Transverse colon (tissue), 4 donors: Measurements from ENCODE around the gene SRSF11. TPM values are rescaled to one million over a fixed set of nuclear protein-coding genes. Genes with fewer than 3 reads are reported as not detected.
A peak's percentile ranks its signal among the peaks of the same experiment; 100 is the strongest.

Experiments
- DNase-seq: peaks from one replicate; pipeline ENCODE4 v3.0.0-alpha.2; 2019
- H3K27ac ChIP-seq, 4 donors: fragments of 200-600 bp; sonication (generic); 2 replicates each; pipeline ENCODE4 v1.5.1; 2016 to 2018; ENCODE audit warnings: inconsistent platforms in 4 of 4
- H3K27me3 ChIP-seq: fragments of 200-600 bp; sonication (generic); 2 replicates; pipeline ENCODE4 v1.5.1; 2017; ENCODE audit warnings: inconsistent platforms
- H3K36me3 ChIP-seq, 4 donors: fragments of 200-600 bp; sonication (generic); 2 replicates each; pipeline ENCODE4 v1.5.1; 2017 to 2019; ENCODE audit warnings: inconsistent platforms in 4 of 4
- H3K4me1 ChIP-seq, 4 donors: fragments of 200-600 bp; sonication (generic); 2 replicates each; pipeline ENCODE4 v1.5.1; 2017 to 2020; ENCODE audit warnings: inconsistent platforms in 4 of 4
- H3K4me3 ChIP-seq, 4 donors: fragments of 200-600 bp; sonication (generic); 1 replicate in 1 of 4; 2 replicates in 3 of 4; pipeline versions ENCODE4 v1.5.1 to v1.6.1; 2017 to 2019; ENCODE audit warnings: inconsistent platforms in 4 of 4
- H3K9me3 ChIP-seq, 2 donors: fragments of 200-600 bp; sonication (generic); 2 replicates each; pipeline ENCODE4 v1.5.1; 2017 to 2019; ENCODE audit warnings: inconsistent platforms in 2 of 2
- CTCF ChIP-seq, 5 experiments: fragments of 200-600 bp in 3 of 5; fragments of 450-650 bp in 2 of 5; sonication (generic) in 3 of 5; IDR thresholded peaks; 1 replicate in 2 of 5; 2 replicates in 3 of 5; pipeline ENCODE4 v1.5.1; 2016 to 2017; ENCODE audit warnings: antibody characterized with exemption in 5 of 5, inconsistent platforms in 3 of 5, mild to moderate bottlenecking in 2 of 5, moderate library complexity in 1 of 5
- EP300 ChIP-seq: sonication (generic); formaldehyde crosslinking; IDR thresholded peaks from one replicate; pipeline ENCODE4 v1.6.1; 2017; ENCODE audit warnings: antibody characterized with exemption, low read depth
- POLR2A ChIP-seq: fragments of 450-650 bp; IDR thresholded peaks from one replicate; pipeline ENCODE4 v1.6.1; 2016; ENCODE audit warnings: antibody characterized with exemption, mild to moderate bottlenecking, moderate library complexity
- POLR2AphosphoS5 ChIP-seq, 3 donors: sonication (generic); formaldehyde crosslinking; IDR thresholded peaks; one replicate each; pipeline ENCODE4 v1.6.1; 2016; ENCODE audit warnings: antibody characterized with exemption in 3 of 3
- WGBS, 2 donors: methylation state at CpG; one replicate each; pipeline ENCODE4 v1.1.5; 2018; ENCODE audit warnings: low coverage in 1 of 2; 5-methylcytosine and 5-hydroxymethylcytosine counted together
- in situ Hi-C, 4 donors: fragments of 200-750 bp; cut with MboI; loops; one replicate each; pipeline versions ENCODE4 v1.15.0 to v1.15.1; 2017; ENCODE audit warnings: low sequenced_read_pairs in 3 of 4, low pct_ligation_motif_present in 1 of 4, low pct_unique_long_range_greater_than_20kb in 1 of 4
- intact Hi-C: fragments of 100-400 bp; cut with DNase I; formaldehyde crosslinking; loops from one replicate; pipeline ENCODE4 v1.15.1; 2023; ENCODE audit warnings: low total_unique reads
- total RNA-seq, 4 donors: library from RNA; depleted of rRNA; stranded (reverse); fragments of >200 nt; gene quantifications; one replicate each; pipeline ENCODE4 v1.1.0, GENCODE V29; 2016

The SRSF11 gene
- total RNA-seq, 4 donors from 2014 or later, result 103 to 573 (median 189) TPM

DNA sequence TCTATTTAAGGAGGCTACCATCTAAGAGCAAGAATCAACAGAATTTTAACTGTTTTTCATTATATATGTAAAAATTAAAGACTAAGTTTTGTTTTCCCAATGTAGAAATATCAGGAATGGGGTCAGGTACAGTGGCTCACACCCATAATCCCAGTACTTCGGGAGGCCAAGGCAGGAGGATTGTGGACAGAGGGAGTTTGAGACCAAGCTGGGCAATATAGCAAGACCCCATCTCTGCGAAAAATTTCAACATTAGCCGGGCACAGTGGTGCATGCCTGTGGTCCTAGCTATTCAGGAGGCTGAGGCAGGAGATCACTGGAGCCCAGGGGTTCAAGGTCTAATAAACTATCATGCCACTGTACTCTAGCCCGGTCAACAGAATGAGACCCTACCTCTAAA, 21.1 kb upstream of the SRSF11 start:
- Histone ChIP-seq H3K9me3 (no peaks in the 10 kb centered on the region), H3K4me3 (no peak overlapping the region), H3K27me3 (no peaks in the 10 kb centered on the region), H3K36me3 (no peaks in the 10 kb centered on the region), H3K4me1 (peaks cover 7 to 18% (median 13%) of the 10 kb centered on the region in 4 donors), H3K27ac (no peak overlapping the region)
- DNase-seq, result no peak
- TF ChIP-seq CTCF (IDR thresholded peaks at IDR 0.05), result no peak
- TF ChIP-seq POLR2AphosphoS5 (IDR thresholded peaks at IDR 0.05), result no peak
- TF ChIP-seq POLR2A, result no peak
- no peak for TF ChIP-seq EP300
- WGBS, 2 donors, result 97 to 100% methylated on average over 3 to 4 of the region's 4 CpGs
- in situ Hi-C loops, result no loop called here
- intact Hi-C loops, result no loop called here

DNA sequence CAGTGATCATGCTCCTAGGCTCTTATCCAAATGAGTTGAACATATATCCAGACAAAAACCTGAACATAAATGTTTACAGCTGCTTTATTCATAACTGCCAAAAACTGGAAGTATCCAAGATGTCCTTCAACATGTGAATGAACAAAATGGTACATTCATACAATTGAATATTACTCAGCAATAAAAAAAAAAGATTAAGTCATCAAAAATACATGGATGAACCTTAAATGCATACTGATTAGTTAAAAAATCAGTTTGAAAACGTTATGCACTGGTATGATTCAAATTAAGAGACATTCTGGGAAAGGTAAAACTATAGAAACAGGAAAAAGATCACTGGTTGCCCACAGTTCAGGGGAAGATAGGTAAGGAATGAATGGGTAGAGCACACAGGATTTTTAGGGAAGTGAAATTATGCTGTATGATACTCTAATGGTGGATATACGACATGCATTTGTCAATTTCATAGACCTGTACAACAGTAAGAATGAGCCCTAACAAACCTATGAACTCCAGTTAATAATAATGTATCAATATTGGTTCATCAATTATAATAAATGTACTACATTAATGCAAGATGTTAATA, 18.9 kb upstream of the SRSF11 start:
- TF ChIP-seq EP300 (no peak), POLR2AphosphoS5 (IDR thresholded peaks at IDR 0.05) (no peak), POLR2A (no peak), CTCF (IDR thresholded peaks at IDR 0.05) (no peak)
- WGBS, 2 donors, result 53 to 57% methylated on average over 2 of the region's 2 CpGs
- DNase-seq, result no peak
- intact Hi-C loops, result no loop called here
- Histone ChIP-seq H3K4me1 (peaks cover 7 to 29% (median 21%) of the 10 kb centered on the region in 4 donors), H3K27ac (no peak overlapping the region), H3K9me3 (no peaks in the 10 kb centered on the region), H3K27me3 (no peaks in the 10 kb centered on the region), H3K4me3 (no peak overlapping the region), H3K36me3 (no peaks in the 10 kb centered on the region)
- in situ Hi-C loops, result no loop called here

- Histone ChIP-seq H3K36me3 (peaks cover 0 to 3% (median 0%) of the 10 kb centered on the region in 4 donors), H3K27ac (no peak overlapping the region), H3K4me1 (peaks cover 7 to 46% (median 30%) of the 10 kb centered on the region in 4 donors), H3K9me3 (no peaks in the 10 kb centered on the region), H3K4me3 (peak overlapping the region in 1 of 4 donors; percentile 67), H3K27me3 (no peaks in the 10 kb centered on the region)
- DNase-seq, result no peak
- intact Hi-C loops, result no loop called here
- WGBS, 2 donors, result 92 to 100% methylated on average over 1 of the region's 1 CpG
- in situ Hi-C loops, result no loop called here
- TF ChIP-seq POLR2AphosphoS5 (IDR thresholded peaks at IDR 0.05), result no peak
- no peak for TF ChIP-seq EP300
- TF ChIP-seq POLR2A, result no peak
- TF ChIP-seq CTCF (IDR thresholded peaks at IDR 0.05), result no peak
Measured at GRCh38 chr1:70204139-70204538, 17.0 kb upstream of the SRSF11 start.

- in situ Hi-C loops, result no loop called here
- DNase-seq, result no peak
- Histone ChIP-seq H3K4me3 (peak overlapping the region in 3 of 4 donors; percentile 62 to 84 (median 67)), H3K4me1 (peaks cover 7 to 47% (median 30%) of the 10 kb centered on the region in 4 donors), H3K27me3 (no peaks in the 10 kb centered on the region), H3K36me3 (peaks cover 0 to 3% (median 0%) of the 10 kb centered on the region in 4 donors), H3K9me3 (no peaks in the 10 kb centered on the region), H3K27ac (peak overlapping the region; percentile 85 to 95 (median 90))
- no peak for TF ChIP-seq CTCF (IDR thresholded peaks at IDR 0.05)
- no peak for TF ChIP-seq POLR2A
- no peak for TF ChIP-seq EP300
- TF ChIP-seq POLR2AphosphoS5 (IDR thresholded peaks at IDR 0.05), result no peak
- 0 to 2% methylated on average over 4 of the region's 4 CpGs for whole genome bisulfite sequencing, 2 donors
- intact Hi-C loops, result no loop called here
Measured at GRCh38 chr1:70204600-70204999, 16.6 kb upstream of the SRSF11 start.
